Effector memory CD8-positive, alpha-beta T cell (primary cell): ENCODE data around the gene TBC1D5.

ENCODE experiments used
- ATAC-seq: fragments of 150-1000 bp; cut with Tn5 transposase; replicated peaks from 2 replicates; pipeline ENCODE4 v1.10.0; 2021; ENCODE audit warnings: mild to moderate bottlenecking, moderate library complexity
- DNase-seq, 3 experiments: peaks; one replicate each; pipeline ENCODE4 v3.0.0; 2021
- H3K27ac Mint-ChIP-seq, 2 donors: one replicate each; pipeline ENCODE4 v1.8.0; 2022; ENCODE audit warnings: mild to moderate bottlenecking in 2 of 2, mixed read lengths in 2 of 2, moderate library complexity in 2 of 2
- H3K27me3 Mint-ChIP-seq, 2 donors: one replicate each; pipeline ENCODE4 v1.8.0; 2022; ENCODE audit warnings: mixed read lengths in 2 of 2
- H3K36me3 Mint-ChIP-seq: one replicate; pipeline ENCODE4 v1.8.0; 2022; ENCODE audit warnings: mild to moderate bottlenecking, moderate library complexity, mixed read lengths; ENCODE audit not compliant: insufficient read depth
- H3K4me1 Mint-ChIP-seq, 2 donors: one replicate each; pipeline ENCODE4 v1.8.0; 2022; ENCODE audit warnings: low read depth in 2 of 2, mixed read lengths in 2 of 2
- H3K4me3 Mint-ChIP-seq, 2 donors: one replicate each; pipeline ENCODE4 v1.8.0; 2022; ENCODE audit warnings: mild to moderate bottlenecking in 2 of 2, mixed read lengths in 2 of 2, moderate library complexity in 2 of 2
- H3K9me3 Mint-ChIP-seq, 2 donors: one replicate each; pipeline ENCODE4 v1.8.0; 2022; ENCODE audit warnings: mixed read lengths in 2 of 2

The TBC1D5 gene

GRCh38 chr3:17313746-17314145, 428.7 kb downstream of the TBC1D5 start:
- Mint-ChIP-seq H3K4me1 (peaks cover 0 to 1% of the 10 kb centered on the region in 2 donors), H3K9me3 (no peaks in the 10 kb centered on the region), H3K36me3 (no peaks in the 10 kb centered on the region), H3K27me3 (no peaks in the 10 kb centered on the region), H3K4me3 (no peak overlapping the region), H3K27ac (no peak overlapping the region)
- ATAC-seq (no peak), DNase-seq (no peak)

- ATAC-seq (no peak), DNase-seq (no peak)
- no peaks in the 10 kb centered on the region for H3K27me3 Mint-ChIP-seq
- no peak overlapping the region for H3K4me3 Mint-ChIP-seq
- H3K27ac Mint-ChIP-seq: no peak overlapping the region
- H3K9me3 Mint-ChIP-seq: no peaks in the 10 kb centered on the region
- H3K36me3 Mint-ChIP-seq: peaks cover 10% of the 10 kb centered on the region
- H3K4me1 Mint-ChIP-seq: peaks cover 0 to 1% of the 10 kb centered on the region in 2 donors
Measured at GRCh38 chr3:17310983-17311382, 431.4 kb downstream of the TBC1D5 start.

GRCh38 chr3:17307887-17308286, 434.5 kb downstream of the TBC1D5 start:
- Mint-ChIP-seq H3K27ac (no peak overlapping the region), H3K9me3 (no peaks in the 10 kb centered on the region), H3K27me3 (no peaks in the 10 kb centered on the region), H3K36me3 (peaks cover 10% of the 10 kb centered on the region), H3K4me3 (no peak overlapping the region), H3K4me1 (peaks cover 0 to 1% of the 10 kb centered on the region in 2 donors)
- ATAC-seq (no peak), DNase-seq (no peak)

- Mint-ChIP-seq H3K27me3 (no peaks in the 10 kb centered on the region), H3K36me3 (peaks cover 10% of the 10 kb centered on the region), H3K9me3 (no peaks in the 10 kb centered on the region), H3K4me3 (no peak overlapping the region), H3K4me1 (peaks cover 0 to 1% of the 10 kb centered on the region in 2 donors), H3K27ac (no peak overlapping the region)
- no peak for DNase-seq
- no peak for ATAC-seq
Measured at GRCh38 chr3:17307482-17307881, 434.9 kb downstream of the TBC1D5 start.

GRCh38 chr3:17304969-17305368, 437.5 kb downstream of the TBC1D5 start:
- no peak overlapping the region for H3K4me3 Mint-ChIP-seq
- H3K27me3 Mint-ChIP-seq: no peaks in the 10 kb centered on the region
- no peak for DNase-seq
- H3K36me3 Mint-ChIP-seq: peaks cover 10% of the 10 kb centered on the region
- H3K9me3 Mint-ChIP-seq: no peaks in the 10 kb centered on the region
- no peak for ATAC-seq
- H3K4me1 Mint-ChIP-seq: peaks cover 7% of the 10 kb centered on the region in 2 donors
- H3K27ac Mint-ChIP-seq: peak overlapping the region in 1 of 2 donors; percentile 32

- peaks cover 7% of the 10 kb centered on the region for H3K36me3 Mint-ChIP-seq
- no peaks in the 10 kb centered on the region for H3K27me3 Mint-ChIP-seq
- no peak overlapping the region for H3K4me3 Mint-ChIP-seq
- peaks cover 5 to 7% of the 10 kb centered on the region in 2 donors for H3K4me1 Mint-ChIP-seq
- no peak for ATAC-seq
- no peak for DNase-seq
- no peak overlapping the region for H3K27ac Mint-ChIP-seq
- no peaks in the 10 kb centered on the region for H3K9me3 Mint-ChIP-seq
Measured at GRCh38 chr3:17302774-17303173, 439.7 kb downstream of the TBC1D5 start.

GRCh38 chr3:17302170-17302569, 440.3 kb downstream of the TBC1D5 start:
- H3K4me1 Mint-ChIP-seq: peaks cover 5 to 7% of the 10 kb centered on the region in 2 donors
- peaks cover 1% of the 10 kb centered on the region for H3K36me3 Mint-ChIP-seq
- DNase-seq: no peak
- ATAC-seq: no peak
- no peak overlapping the region for H3K4me3 Mint-ChIP-seq
- H3K27me3 Mint-ChIP-seq: no peaks in the 10 kb centered on the region
- no peak overlapping the region for H3K27ac Mint-ChIP-seq
- no peaks in the 10 kb centered on the region for H3K9me3 Mint-ChIP-seq

GRCh38 chr3:17301271-17301670, 441.2 kb downstream of the TBC1D5 start:
- ATAC-seq (no peak), DNase-seq (no peak)
- H3K27me3 Mint-ChIP-seq: no peaks in the 10 kb centered on the region
- no peak overlapping the region for H3K27ac Mint-ChIP-seq
- H3K36me3 Mint-ChIP-seq: no peaks in the 10 kb centered on the region
- peaks cover 5 to 7% of the 10 kb centered on the region in 2 donors for H3K4me1 Mint-ChIP-seq
- H3K4me3 Mint-ChIP-seq: no peak overlapping the region
- no peaks in the 10 kb centered on the region for H3K9me3 Mint-ChIP-seq

- DNase-seq (no peak), ATAC-seq (peak; percentile 29)
- Mint-ChIP-seq H3K4me3 (peak overlapping the region; percentile 27 to 68), H3K36me3 (no peaks in the 10 kb centered on the region), H3K4me1 (peaks cover 7% of the 10 kb centered on the region in 2 donors), H3K27me3 (no peaks in the 10 kb centered on the region), H3K9me3 (no peaks in the 10 kb centered on the region), H3K27ac (peak overlapping the region; percentile 79 to 83)
Measured at GRCh38 chr3:17300441-17300840, 442.0 kb downstream of the TBC1D5 start.

- ATAC-seq: no peak
- Mint-ChIP-seq H3K27ac (no peak overlapping the region), H3K4me3 (no peak overlapping the region), H3K27me3 (no peaks in the 10 kb centered on the region), H3K4me1 (peaks cover 7% of the 10 kb centered on the region in 2 donors), H3K9me3 (no peaks in the 10 kb centered on the region), H3K36me3 (no peaks in the 10 kb centered on the region)
- no peak for DNase-seq
Measured at GRCh38 chr3:17298038-17298437, 444.4 kb downstream of the TBC1D5 start.

GRCh38 chr3:17292556-17292955, 449.9 kb downstream of the TBC1D5 start:
- Mint-ChIP-seq H3K4me1 (peaks cover 0 to 2% of the 10 kb centered on the region in 2 donors), H3K27ac (no peak overlapping the region), H3K27me3 (no peaks in the 10 kb centered on the region), H3K36me3 (no peaks in the 10 kb centered on the region), H3K4me3 (no peak overlapping the region), H3K9me3 (no peaks in the 10 kb centered on the region)
- no peak for ATAC-seq
- DNase-seq: no peak

GRCh38 chr3:17290894-17291293, 451.5 kb downstream of the TBC1D5 start:
- Mint-ChIP-seq H3K9me3 (no peaks in the 10 kb centered on the region), H3K27me3 (no peaks in the 10 kb centered on the region), H3K4me3 (no peak overlapping the region), H3K36me3 (no peaks in the 10 kb centered on the region), H3K4me1 (peaks cover 0 to 2% of the 10 kb centered on the region in 2 donors), H3K27ac (no peak overlapping the region)
- no peak for ATAC-seq
- no peak for DNase-seq

- Mint-ChIP-seq H3K27me3 (no peaks in the 10 kb centered on the region), H3K4me3 (no peak overlapping the region), H3K9me3 (no peaks in the 10 kb centered on the region), H3K36me3 (no peaks in the 10 kb centered on the region), H3K4me1 (no peaks in the 10 kb centered on the region), H3K27ac (no peak overlapping the region)
- DNase-seq: no peak
- no peak for ATAC-seq
Measured at GRCh38 chr3:17288839-17289399, 453.5 kb downstream of the TBC1D5 start.

- Mint-ChIP-seq H3K4me3 (no peak overlapping the region), H3K36me3 (no peaks in the 10 kb centered on the region), H3K4me1 (no peaks in the 10 kb centered on the region), H3K9me3 (no peaks in the 10 kb centered on the region), H3K27me3 (no peaks in the 10 kb centered on the region), H3K27ac (no peak overlapping the region)
- ATAC-seq: no peak
- no peak for DNase-seq
Measured at GRCh38 chr3:17287006-17287689, 455.3 kb downstream of the TBC1D5 start.
